HG03457 (cell line): ENCODE results near the gene CC2D1A.
"Not testable (repeated sequence)": the region's sequence is repeated elsewhere in the genome, so short reads cannot be mapped to it uniquely, and the experiment has no call there.

Source experiments
- ATAC-seq: cut with Tn5 transposase; IDR thresholded peaks from one replicate; pipeline ENCODE4 v1.9.1; 2021; ENCODE audit warnings: moderate number of reproducible peaks; ENCODE audit not compliant: unreplicated experiment

CC2D1A gene

GRCh38 chr19:13960863-13961784, 55.1 kb downstream of the CC2D1A start:
- no peak for ATAC-seq

GRCh38 chr19:13961826-13962698, 56.1 kb downstream of the CC2D1A start:
- ATAC-seq = no peak

GRCh38 chr19:13962699-13963602, 57.0 kb downstream of the CC2D1A start:
- no peak for ATAC-seq

- no peak for ATAC-seq
Observed at GRCh38 chr19:13963603-13964105, 57.7 kb downstream of the CC2D1A start.

- ATAC-seq = no peak
Observed at GRCh38 chr19:13964776-13965175, 58.8 kb downstream of the CC2D1A start.

GRCh38 chr19:13965377-13965896, 59.4 kb downstream of the CC2D1A start:
- no peak for ATAC-seq

- ATAC-seq = no peak
Observed at GRCh38 chr19:13965926-13966683, 60.1 kb downstream of the CC2D1A start.

- no peak for ATAC-seq
Observed at GRCh38 chr19:13966684-13967128, 60.7 kb downstream of the CC2D1A start.

- ATAC-seq = not testable (repeated sequence)
Observed at GRCh38 chr19:13967206-13967605, 61.2 kb downstream of the CC2D1A start.

- no peak for ATAC-seq
Observed at GRCh38 chr19:13968383-13968935, 62.5 kb downstream of the CC2D1A start.

GRCh38 chr19:13968999-13969398, 63.0 kb downstream of the CC2D1A start:
- no peak for ATAC-seq

GRCh38 chr19:13969897-13970296, 63.9 kb downstream of the CC2D1A start:
- no peak for ATAC-seq

- not testable (repeated sequence) for ATAC-seq
Observed at GRCh38 chr19:13971868-13972267, 65.9 kb downstream of the CC2D1A start.

GRCh38 chr19:13972368-13973155, 66.6 kb downstream of the CC2D1A start:
- no peak for ATAC-seq

GRCh38 chr19:13973479-13973878, 67.5 kb downstream of the CC2D1A start:
- ATAC-seq = not testable (repeated sequence)

- ATAC-seq = no peak
Observed at GRCh38 chr19:13974073-13974472, 68.1 kb downstream of the CC2D1A start.

GRCh38 chr19:13975870-13976269, 69.9 kb downstream of the CC2D1A start:
- ATAC-seq = no peak

- no peak for ATAC-seq
Observed at GRCh38 chr19:13976446-13976845, 70.4 kb downstream of the CC2D1A start.
